22Rv1 (cell line): ENCODE results near the gene FAM78A.

Experiments used
- ZFX ChIP-seq: fragments of 450-650 bp; IDR thresholded peaks from 2 replicates; pipeline ENCODE4 v1.6.1; 2017; ENCODE audit warnings: antibody characterized with exemption, borderline replicate concordance
- TF ChIP-seq, protein P1 (sequence below): fragments of 450-650 bp; IDR thresholded peaks from 2 replicates; pipeline ENCODE4 v1.5.1; 2017; ENCODE audit warnings: mild to moderate bottlenecking

- TF ChIP-seq, protein P1, sequence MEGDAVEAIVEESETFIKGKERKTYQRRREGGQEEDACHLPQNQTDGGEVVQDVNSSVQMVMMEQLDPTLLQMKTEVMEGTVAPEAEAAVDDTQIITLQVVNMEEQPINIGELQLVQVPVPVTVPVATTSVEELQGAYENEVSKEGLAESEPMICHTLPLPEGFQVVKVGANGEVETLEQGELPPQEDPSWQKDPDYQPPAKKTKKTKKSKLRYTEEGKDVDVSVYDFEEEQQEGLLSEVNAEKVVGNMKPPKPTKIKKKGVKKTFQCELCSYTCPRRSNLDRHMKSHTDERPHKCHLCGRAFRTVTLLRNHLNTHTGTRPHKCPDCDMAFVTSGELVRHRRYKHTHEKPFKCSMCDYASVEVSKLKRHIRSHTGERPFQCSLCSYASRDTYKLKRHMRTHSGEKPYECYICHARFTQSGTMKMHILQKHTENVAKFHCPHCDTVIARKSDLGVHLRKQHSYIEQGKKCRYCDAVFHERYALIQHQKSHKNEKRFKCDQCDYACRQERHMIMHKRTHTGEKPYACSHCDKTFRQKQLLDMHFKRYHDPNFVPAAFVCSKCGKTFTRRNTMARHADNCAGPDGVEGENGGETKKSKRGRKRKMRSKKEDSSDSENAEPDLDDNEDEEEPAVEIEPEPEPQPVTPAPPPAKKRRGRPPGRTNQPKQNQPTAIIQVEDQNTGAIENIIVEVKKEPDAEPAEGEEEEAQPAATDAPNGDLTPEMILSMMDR = no peak
- TF ChIP-seq ZFX = no peak
Observed at GRCh38 chr9:131296460-131296859, 20.1 kb upstream of the FAM78A start.
